BJ (cell line): ENCODE measurements around the gene GPR162. TPM values are rescaled to one million over a fixed set of nuclear protein-coding genes. Genes with fewer than 3 reads are reported as not detected.

Experiments
- CTCF ChIA-PET: fragments of 350-600 bp; formaldehyde crosslinking; extraction: SDS; loops from one replicate; lab custom pipeline; 2021; ENCODE audit warnings: antibody characterized with exemption, inconsistent platforms; lab: Yijun Ruan, JAX
- POLR2A ChIA-PET: fragments of 300-600 bp; sonication (Branson Sonifier 250); formaldehyde crosslinking; extraction: SDS; loops from one replicate; lab custom pipeline; 2021; ENCODE audit warnings: antibody characterized with exemption; lab: Charles Lee
- DNase-seq: peaks from one replicate; pipeline ENCODE4 v3.0.0-alpha.2; 2011; ENCODE audit warnings: low read depth
- H3K27me3 ChIP-seq: 2 replicates; pipeline ENCODE4 v1.6.0; 2011; ENCODE audit warnings: low read length; ENCODE audit not compliant: control insufficient read depth, insufficient read depth
- H3K36me3 ChIP-seq: 2 replicates; pipeline ENCODE4 v1.5.1; 2011; ENCODE audit warnings: low read length; ENCODE audit not compliant: control insufficient read depth, insufficient read depth
- H3K4me3 ChIP-seq: 2 replicates; pipeline ENCODE4 v1.5.1; 2011; ENCODE audit warnings: low read depth, mild to moderate bottlenecking, control low read depth, low read length
- polyA minus RNA-seq: library from RNA; depleted of rRNA, polyadenylated mRNA; stranded (reverse); fragments of >200 nt; gene quantifications from 2 replicates; pipeline ENCODE4 v1.2.3, GENCODE V29; 2011; rRNA and poly(A)+ RNA removed
- polyA plus RNA-seq: library from polyadenylated mRNA; depleted of rRNA; stranded (reverse); fragments of >200 nt; gene quantifications from 2 replicates; pipeline ENCODE4 v1.2.3, GENCODE V29; 2011; rRNA removed
- TF ChIP-seq, protein P1 (sequence below): IDR thresholded peaks from 2 replicates; pipeline ENCODE4 v1.5.1; 2011; ENCODE audit warnings: low read depth, mild to moderate bottlenecking, control low read depth, inconsistent platforms, low read length, moderate library complexity; ENCODE audit not compliant: insufficient read depth

Gene GPR162, protein sequence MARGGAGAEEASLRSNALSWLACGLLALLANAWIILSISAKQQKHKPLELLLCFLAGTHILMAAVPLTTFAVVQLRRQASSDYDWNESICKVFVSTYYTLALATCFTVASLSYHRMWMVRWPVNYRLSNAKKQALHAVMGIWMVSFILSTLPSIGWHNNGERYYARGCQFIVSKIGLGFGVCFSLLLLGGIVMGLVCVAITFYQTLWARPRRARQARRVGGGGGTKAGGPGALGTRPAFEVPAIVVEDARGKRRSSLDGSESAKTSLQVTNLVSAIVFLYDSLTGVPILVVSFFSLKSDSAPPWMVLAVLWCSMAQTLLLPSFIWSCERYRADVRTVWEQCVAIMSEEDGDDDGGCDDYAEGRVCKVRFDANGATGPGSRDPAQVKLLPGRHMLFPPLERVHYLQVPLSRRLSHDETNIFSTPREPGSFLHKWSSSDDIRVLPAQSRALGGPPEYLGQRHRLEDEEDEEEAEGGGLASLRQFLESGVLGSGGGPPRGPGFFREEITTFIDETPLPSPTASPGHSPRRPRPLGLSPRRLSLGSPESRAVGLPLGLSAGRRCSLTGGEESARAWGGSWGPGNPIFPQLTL
- 3.3 and 6.6 TPM in 2 replicates for polyA plus RNA-seq
- 3.6 and 3.8 TPM in 2 replicates for polyA minus RNA-seq

DNA sequence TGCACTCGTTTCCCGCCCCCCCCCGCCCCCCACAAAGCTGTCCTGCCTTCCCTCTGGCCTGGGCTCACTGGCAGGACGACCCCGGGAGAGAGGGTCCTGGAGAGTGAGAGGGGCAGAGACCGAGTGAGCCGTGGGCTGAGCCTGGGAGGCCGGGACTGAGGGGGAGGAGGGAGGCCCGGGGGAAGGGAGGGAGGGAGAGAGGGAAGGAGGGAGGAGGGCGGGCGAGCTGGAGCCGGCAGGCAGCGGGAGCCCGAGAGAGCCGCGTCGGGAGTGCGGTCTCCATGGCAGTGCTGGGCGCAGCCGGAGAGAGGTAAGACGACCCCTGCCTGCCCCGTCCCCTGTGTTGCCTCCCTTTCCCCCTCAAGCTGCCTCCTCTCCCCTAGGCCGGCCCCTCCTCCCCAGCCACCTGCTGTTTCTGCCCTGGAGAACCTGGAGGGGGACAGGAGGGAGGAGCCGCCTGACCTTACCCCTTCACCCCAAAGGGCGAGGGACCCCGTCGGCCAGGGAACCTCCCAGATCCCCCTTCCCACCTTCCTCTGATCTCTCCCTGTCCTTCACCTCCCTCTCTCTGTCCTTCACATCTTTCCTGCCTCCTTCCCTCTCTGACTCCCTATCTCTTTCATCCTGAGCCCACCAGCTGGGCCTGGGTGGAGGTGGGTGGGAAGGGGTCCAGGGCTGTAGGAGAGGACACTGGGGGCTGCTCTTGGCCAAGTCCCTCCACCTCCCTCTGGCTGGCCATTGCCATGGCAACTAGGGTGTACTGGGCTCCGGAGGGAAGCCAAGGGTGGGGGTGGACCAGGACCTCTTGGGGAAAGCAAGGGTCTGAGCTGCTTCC is at the start of gene GPR162:
TSS of gene GPR162 (plus strand) at position 231 of the 835 bp plus-strand sequence. CDS start 2,078 bp downstream, outside the sequence.
- TF ChIP-seq, protein P1, sequence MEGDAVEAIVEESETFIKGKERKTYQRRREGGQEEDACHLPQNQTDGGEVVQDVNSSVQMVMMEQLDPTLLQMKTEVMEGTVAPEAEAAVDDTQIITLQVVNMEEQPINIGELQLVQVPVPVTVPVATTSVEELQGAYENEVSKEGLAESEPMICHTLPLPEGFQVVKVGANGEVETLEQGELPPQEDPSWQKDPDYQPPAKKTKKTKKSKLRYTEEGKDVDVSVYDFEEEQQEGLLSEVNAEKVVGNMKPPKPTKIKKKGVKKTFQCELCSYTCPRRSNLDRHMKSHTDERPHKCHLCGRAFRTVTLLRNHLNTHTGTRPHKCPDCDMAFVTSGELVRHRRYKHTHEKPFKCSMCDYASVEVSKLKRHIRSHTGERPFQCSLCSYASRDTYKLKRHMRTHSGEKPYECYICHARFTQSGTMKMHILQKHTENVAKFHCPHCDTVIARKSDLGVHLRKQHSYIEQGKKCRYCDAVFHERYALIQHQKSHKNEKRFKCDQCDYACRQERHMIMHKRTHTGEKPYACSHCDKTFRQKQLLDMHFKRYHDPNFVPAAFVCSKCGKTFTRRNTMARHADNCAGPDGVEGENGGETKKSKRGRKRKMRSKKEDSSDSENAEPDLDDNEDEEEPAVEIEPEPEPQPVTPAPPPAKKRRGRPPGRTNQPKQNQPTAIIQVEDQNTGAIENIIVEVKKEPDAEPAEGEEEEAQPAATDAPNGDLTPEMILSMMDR, result no peak
- ChIA-PET POLR2A (interaction anchor here (0.5 to 0.9 kb wide), 3 partner anchors 9 to 587 kb away, joined by 3 to 8 read pairs (median 4); partner anchors contain the start of gene PTMS), CTCF (interaction anchor here (1.0 to 12.9 kb wide), 7 partner anchors 10 to 69 kb away, joined by 3 to 92 read pairs (median 6); partner anchors contain the start of genes MLF2 and PTMS)
- Histone ChIP-seq H3K4me3 (peak within 1 kb of the TSS; percentile 48), H3K36me3 (no peaks in the 10 kb centered on the region; the same call in none of the 2 replicates), H3K27me3 (peaks cover 3% of the 10 kb centered on the region; the same call in 1 of the 2 replicates)
- DNase-seq, result no peak

- Histone ChIP-seq H3K27me3 (no peaks in the 10 kb centered on the region), H3K36me3 (peaks cover 18% of the 10 kb centered on the region), H3K4me3 (no peak within 1 kb of the TSS)
- DNase-seq, result no peak
- ChIA-PET POLR2A (interaction anchor here (0.6 kb wide), 2 partner anchors 20 to 25 kb away, joined by 4 to 7 read pairs; no protein-coding TSS in a partner anchor), CTCF (interaction anchor here (0.6 to 17.2 kb wide), 3 partner anchors 15 to 560 kb away, joined by 3 to 222 read pairs (median 3); partner anchors contain the start of gene MLF2)
- TF ChIP-seq, protein P1, result no peak
Observed at GRCh38 chr12:6772331-6772695, 49.3 kb upstream of the GPR162 start, which contains the start of gene LAG3. Gene LAG3 (plus strand): TSS chr12:6772520. CDS start chr12:6772853, 333 bp downstream.

DNA sequence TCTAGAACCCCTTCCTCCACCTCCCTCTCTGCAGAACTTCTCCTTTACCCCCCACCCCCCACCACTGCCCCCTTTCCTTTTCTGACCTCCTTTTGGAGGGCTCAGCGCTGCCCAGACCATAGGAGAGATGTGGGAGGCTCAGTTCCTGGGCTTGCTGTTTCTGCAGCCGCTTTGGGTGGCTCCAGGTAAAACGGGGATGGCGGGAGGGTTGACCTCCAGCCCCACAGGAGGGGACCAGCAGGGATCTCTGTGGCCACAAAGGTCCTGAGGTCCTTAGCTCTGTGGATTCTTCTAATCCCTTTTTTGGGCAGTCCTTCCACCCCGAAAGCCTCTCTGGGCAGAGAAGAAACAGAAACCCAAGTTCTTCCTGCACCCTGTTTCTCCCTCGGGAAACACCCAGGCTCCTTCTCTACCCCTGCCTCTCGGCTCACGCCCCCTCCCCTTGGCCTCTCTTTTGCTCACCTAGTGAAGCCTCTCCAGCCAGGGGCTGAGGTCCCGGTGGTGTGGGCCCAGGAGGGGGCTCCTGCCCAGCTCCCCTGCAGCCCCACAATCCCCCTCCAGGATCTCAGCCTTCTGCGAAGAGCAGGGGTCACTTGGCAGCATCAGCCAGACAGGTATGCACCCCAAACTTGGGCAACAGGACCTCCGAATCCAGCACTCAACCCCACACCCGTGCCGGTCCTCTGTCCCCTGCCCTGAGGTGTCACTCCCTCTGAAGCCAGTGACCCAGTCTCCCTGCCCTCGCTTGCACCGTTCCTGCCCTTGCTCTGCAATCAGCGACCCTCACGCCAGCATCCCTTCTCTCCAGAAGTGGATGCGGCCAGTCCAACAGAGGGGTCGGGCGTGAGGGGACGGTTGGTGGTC is 48.7 kb upstream of the GPR162 start:
- TF ChIP-seq, protein P1, result no peak
- Histone ChIP-seq H3K36me3 (peaks cover 18% of the 10 kb centered on the region), H3K27me3 (no peaks in the 10 kb centered on the region), H3K4me3 (no peak overlapping the region)
- ChIA-PET POLR2A (no interaction called here), CTCF (interaction anchor here (17.2 kb wide), 1 partner anchor 15 kb away, joined by 222 read pairs; the partner anchor contains the start of gene MLF2)
- no peak for DNase-seq

GRCh38 chr12:6773590-6774351 is 47.9 kb upstream of the GPR162 start:
- H3K27me3 ChIP-seq, result no peaks in the 10 kb centered on the region
- DNase-seq, result no peak
- TF ChIP-seq, protein P1, result no peak
- H3K36me3 ChIP-seq, result peaks cover 18% of the 10 kb centered on the region
- CTCF ChIA-PET, result interaction anchor here (1.5 to 17.2 kb wide), 2 partner anchors 7 to 16 kb away, joined by 8 to 222 read pairs; partner anchors contain the start of genes MLF2 and PTMS
- POLR2A ChIA-PET, result interaction anchor here (0.7 kb wide), 1 partner anchor 303 kb away, joined by 3 read pairs; no protein-coding TSS in a partner anchor
- H3K4me3 ChIP-seq, result no peak overlapping the region
